ENCODE results near the gene CCDC85B.

Gene CCDC85B

GRCh38 chr11:65912845-65913244, 22.4 kb downstream of the CCDC85B start:
- DNase-seq (ENCODE audit: low read depth), result peak; percentile 75

- DNase-seq (ENCODE audit: low read depth), result no peak
Observed at GRCh38 chr11:65915101-65915820, 24.8 kb downstream of the CCDC85B start.

GRCh38 chr11:65915821-65916251, 25.4 kb downstream of the CCDC85B start:
- DNase-seq (ENCODE audit: low read depth), result peak; percentile 97

GRCh38 chr11:65916391-65916790, 25.9 kb downstream of the CCDC85B start:
- no peak for DNase-seq (ENCODE audit: low read depth)

GRCh38 chr11:65917077-65917433, 26.6 kb downstream of the CCDC85B start:
- DNase-seq (ENCODE audit: low read depth), result no peak

- DNase-seq (ENCODE audit: low read depth), result peak; percentile 27
Observed at GRCh38 chr11:65917434-65918210, 27.1 kb downstream of the CCDC85B start.

GRCh38 chr11:65918211-65919140, 28.0 kb downstream of the CCDC85B start, which contains the start of gene C11orf68:
Gene C11orf68, minus strand, starts transcription at chr11:65919062. Its CDS starts 31 bp downstream, at chr11:65919031.
- no peak for DNase-seq (ENCODE audit: low read depth)

GRCh38 chr11:65919141-65919572, 28.7 kb downstream of the CCDC85B start, which contains the start of gene DRAP1:
Gene DRAP1, plus strand, starts transcription at chr11:65919426. Its CDS starts 76 bp downstream, at chr11:65919502.
- DNase-seq (ENCODE audit: low read depth), result peak; percentile 99

GRCh38 chr11:65919573-65920371, 29.3 kb downstream of the CCDC85B start:
- DNase-seq (ENCODE audit: low read depth), result no peak

GRCh38 chr11:65920372-65920802, 29.9 kb downstream of the CCDC85B start:
- no peak for DNase-seq (ENCODE audit: low read depth)

GRCh38 chr11:65921033-65921555, 30.6 kb downstream of the CCDC85B start:
- DNase-seq (ENCODE audit: low read depth), result no peak

- DNase-seq (ENCODE audit: low read depth), result no peak
Observed at GRCh38 chr11:65921876-65922275, 31.4 kb downstream of the CCDC85B start.

- DNase-seq (ENCODE audit: low read depth), result no peak
Observed at GRCh38 chr11:65922565-65922964, 32.1 kb downstream of the CCDC85B start.

- DNase-seq (ENCODE audit: low read depth), result no peak
Observed at GRCh38 chr11:65925397-65925796, 34.9 kb downstream of the CCDC85B start.

GRCh38 chr11:65927904-65928397, 37.5 kb downstream of the CCDC85B start:
- DNase-seq (ENCODE audit: low read depth), result no peak

GRCh38 chr11:65928667-65929066, 38.2 kb downstream of the CCDC85B start:
- no peak for DNase-seq (ENCODE audit: low read depth)

- no peak for DNase-seq (ENCODE audit: low read depth)
Observed at GRCh38 chr11:65931773-65932557, 41.5 kb downstream of the CCDC85B start.

GRCh38 chr11:65932558-65932919, 42.1 kb downstream of the CCDC85B start:
- DNase-seq (ENCODE audit: low read depth), result no peak

- DNase-seq (ENCODE audit: low read depth), result no peak
Observed at GRCh38 chr11:65934014-65934413, 43.5 kb downstream of the CCDC85B start.

GRCh38 chr11:65937766-65938165, 47.3 kb downstream of the CCDC85B start:
- no peak for DNase-seq (ENCODE audit: low read depth)
